T-helper 1 cell treated with Interleukin-12 subunit alpha and Interleukin-12 subunit beta and Interleukin-4 antibody, amounts not matched to agents 30 μg/mL and 1 μg/mL, for 36 hours (primary cell): Measurements from ENCODE around the gene GSAP.

Experiments
- H3K27ac Mint-ChIP-seq: one replicate; pipeline ENCODE4 v1.8.0; 2021; ENCODE audit warnings: mild to moderate bottlenecking, mixed read lengths
- H3K27me3 Mint-ChIP-seq: one replicate; pipeline ENCODE4 v1.8.0; 2021; ENCODE audit warnings: low read depth, mixed read lengths
- H3K36me3 Mint-ChIP-seq: one replicate; pipeline ENCODE4 v1.8.0; 2021; ENCODE audit warnings: low read depth, mixed read lengths
- H3K4me1 Mint-ChIP-seq: one replicate; pipeline ENCODE4 v1.8.0; 2021; ENCODE audit warnings: low read depth, mixed read lengths
- H3K4me3 Mint-ChIP-seq: one replicate; pipeline ENCODE4 v1.8.0; 2021; ENCODE audit warnings: mild to moderate bottlenecking, moderate library complexity, mixed read lengths
- H3K9me3 Mint-ChIP-seq: one replicate; pipeline ENCODE4 v1.8.0; 2021; ENCODE audit warnings: mixed read lengths

GSAP gene

DNA sequence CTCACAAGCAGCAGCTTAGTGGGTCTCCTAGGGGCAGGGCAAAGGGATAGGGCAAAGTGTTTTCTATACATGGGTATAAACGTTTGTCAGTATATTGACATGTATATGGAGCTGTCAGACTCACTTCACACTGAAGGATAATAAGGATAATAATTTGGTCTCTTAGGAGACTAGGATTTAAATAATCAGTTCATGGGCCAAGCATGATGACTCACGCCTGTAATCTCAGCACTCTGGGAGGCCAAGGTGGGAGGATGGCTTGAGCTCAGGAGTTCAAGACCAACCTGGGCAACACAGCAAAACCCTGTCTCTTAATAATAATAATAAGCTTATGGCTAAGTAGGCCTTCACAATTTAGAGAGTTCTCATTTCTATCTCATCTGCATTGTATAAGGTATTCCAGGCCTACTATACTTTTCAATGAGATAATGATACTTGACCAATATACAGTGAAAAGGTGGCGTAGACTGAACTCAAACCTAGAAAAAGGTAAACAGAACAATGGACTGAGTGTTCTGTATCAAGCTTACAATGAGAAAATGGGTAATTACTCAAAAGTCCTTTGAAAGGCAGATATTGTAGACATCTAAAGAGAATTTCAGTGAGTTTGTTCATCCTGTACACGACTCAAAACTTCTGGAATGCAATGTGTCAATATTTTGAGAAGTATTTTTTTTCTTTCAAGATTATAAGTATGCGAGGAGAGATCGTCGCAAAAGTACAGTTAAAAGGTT, 7.0 kb downstream of the GSAP start:
- Mint-ChIP-seq H3K27ac (no peak overlapping the region), H3K4me1 (no peaks in the 10 kb centered on the region), H3K27me3 (peaks cover 13% of the 10 kb centered on the region), H3K36me3 (peaks cover 2% of the 10 kb centered on the region), H3K4me3 (no peak overlapping the region), H3K9me3 (no peaks in the 10 kb centered on the region)

DNA sequence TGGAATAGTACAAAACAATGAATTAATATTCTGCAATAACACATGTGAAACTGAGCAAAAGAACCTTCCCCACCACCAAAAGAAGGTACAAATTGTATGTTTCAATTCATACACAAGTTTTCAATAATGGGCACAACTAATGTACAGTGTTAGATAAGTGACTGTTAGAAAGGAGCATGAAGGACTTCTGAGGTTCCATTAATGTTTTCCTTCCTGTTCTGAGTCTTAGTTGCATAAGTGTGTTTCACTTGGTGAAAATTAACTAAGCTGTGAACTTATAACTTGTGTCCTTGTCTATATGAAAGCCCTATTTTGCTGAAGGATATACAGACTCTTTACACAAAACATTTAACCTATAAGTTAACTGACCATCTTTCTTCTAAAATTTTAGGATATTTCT, 8.2 kb downstream of the GSAP start:
- no peaks in the 10 kb centered on the region for H3K9me3 Mint-ChIP-seq
- H3K27ac Mint-ChIP-seq = no peak overlapping the region
- peaks cover 12% of the 10 kb centered on the region for H3K27me3 Mint-ChIP-seq
- H3K4me1 Mint-ChIP-seq = no peaks in the 10 kb centered on the region
- no peak overlapping the region for H3K4me3 Mint-ChIP-seq
- H3K36me3 Mint-ChIP-seq = peaks cover 2% of the 10 kb centered on the region

- H3K27ac Mint-ChIP-seq = no peak overlapping the region
Observed at GRCh38 chr7:77406421-77406820, 9.7 kb downstream of the GSAP start.

GRCh38 chr7:77404641-77405040, 11.5 kb downstream of the GSAP start:
- H3K4me3 Mint-ChIP-seq = no peak overlapping the region
- no peaks in the 10 kb centered on the region for H3K9me3 Mint-ChIP-seq
- H3K36me3 Mint-ChIP-seq = peaks cover 4% of the 10 kb centered on the region
- no peak overlapping the region for H3K27ac Mint-ChIP-seq
- H3K27me3 Mint-ChIP-seq = peaks cover 13% of the 10 kb centered on the region
- no peaks in the 10 kb centered on the region for H3K4me1 Mint-ChIP-seq

More at GRCh38 chr7:77406421-77406820, 9.7 kb downstream of the GSAP start:
- H3K27me3 Mint-ChIP-seq = peaks cover 5% of the 10 kb centered on the region
- no peaks in the 10 kb centered on the region for H3K4me1 Mint-ChIP-seq
- no peaks in the 10 kb centered on the region for H3K9me3 Mint-ChIP-seq
- H3K4me3 Mint-ChIP-seq = no peak overlapping the region
- H3K36me3 Mint-ChIP-seq = peaks cover 2% of the 10 kb centered on the region

DNA sequence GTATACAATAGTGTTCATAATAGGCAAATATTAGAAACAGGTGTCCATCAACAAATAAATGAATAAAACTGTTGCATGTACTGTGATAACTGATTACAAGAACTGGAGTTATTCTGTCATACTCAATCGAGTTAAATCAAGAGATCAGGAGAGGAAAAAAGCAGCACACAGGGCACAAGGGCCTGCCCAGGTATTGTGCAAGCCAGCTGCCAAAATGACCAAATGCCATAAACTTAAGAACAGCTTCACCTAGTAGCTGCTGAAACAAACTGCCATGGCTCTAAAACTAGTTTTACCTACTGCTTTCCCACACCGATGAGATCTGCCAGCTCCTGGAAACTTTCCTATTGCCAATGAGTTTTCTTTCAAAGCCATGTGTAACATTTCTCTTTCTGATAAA, 12.2 kb downstream of the GSAP start:
- Mint-ChIP-seq H3K27ac (no peak overlapping the region), H3K27me3 (peaks cover 13% of the 10 kb centered on the region), H3K36me3 (peaks cover 5% of the 10 kb centered on the region), H3K4me1 (no peaks in the 10 kb centered on the region), H3K4me3 (no peak overlapping the region), H3K9me3 (no peaks in the 10 kb centered on the region)

DNA sequence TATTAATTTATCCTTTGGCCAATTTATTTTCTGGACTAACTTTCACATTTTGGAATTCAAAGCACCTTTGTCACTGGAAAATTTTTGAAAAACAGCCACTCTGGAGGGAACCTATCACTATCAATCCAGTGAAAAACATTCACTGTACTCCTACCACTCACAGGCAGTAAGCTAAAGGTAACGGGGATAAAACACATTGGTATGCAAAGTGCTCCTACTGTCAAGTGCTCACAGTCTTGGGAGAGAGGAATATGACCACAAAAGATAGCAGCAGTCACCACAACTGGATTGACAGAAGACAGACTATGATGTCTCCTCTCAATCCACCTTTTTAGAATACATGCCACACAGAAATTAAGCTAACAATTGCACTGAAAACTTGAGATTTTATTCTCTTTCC, 13.3 kb downstream of the GSAP start:
- Mint-ChIP-seq H3K27ac (no peak overlapping the region), H3K9me3 (no peaks in the 10 kb centered on the region), H3K4me1 (no peaks in the 10 kb centered on the region), H3K36me3 (peaks cover 5% of the 10 kb centered on the region), H3K27me3 (peaks cover 13% of the 10 kb centered on the region), H3K4me3 (no peak overlapping the region)

DNA sequence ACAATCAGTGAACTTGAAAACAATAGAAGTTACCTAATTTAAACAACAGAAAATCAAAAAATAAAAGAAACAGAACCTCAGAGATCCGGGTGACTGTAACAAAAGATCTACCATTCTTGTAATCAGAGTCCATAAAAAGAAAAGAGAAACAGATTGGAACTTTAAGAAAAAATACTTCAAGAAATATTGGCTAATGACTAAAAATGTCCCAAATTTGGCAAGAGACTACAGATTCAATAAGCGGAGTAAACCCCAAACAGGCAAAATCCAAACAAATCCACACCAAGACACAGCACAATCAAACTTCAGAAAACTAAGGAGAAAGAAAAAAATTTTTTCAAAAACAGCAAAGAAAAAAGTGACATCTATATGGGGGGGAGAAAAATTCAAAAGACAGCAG, 15.1 kb downstream of the GSAP start:
- Mint-ChIP-seq H3K36me3 (peaks cover 10% of the 10 kb centered on the region), H3K27ac (no peak overlapping the region), H3K9me3 (no peaks in the 10 kb centered on the region), H3K27me3 (peaks cover 13% of the 10 kb centered on the region), H3K4me1 (no peaks in the 10 kb centered on the region), H3K4me3 (no peak overlapping the region)

- Mint-ChIP-seq H3K4me1 (no peaks in the 10 kb centered on the region), H3K4me3 (no peak overlapping the region), H3K27ac (no peak overlapping the region), H3K36me3 (peaks cover 13% of the 10 kb centered on the region), H3K27me3 (peaks cover 13% of the 10 kb centered on the region), H3K9me3 (peaks cover 3% of the 10 kb centered on the region)
Observed at GRCh38 chr7:77399816-77400215, 16.3 kb downstream of the GSAP start.

DNA sequence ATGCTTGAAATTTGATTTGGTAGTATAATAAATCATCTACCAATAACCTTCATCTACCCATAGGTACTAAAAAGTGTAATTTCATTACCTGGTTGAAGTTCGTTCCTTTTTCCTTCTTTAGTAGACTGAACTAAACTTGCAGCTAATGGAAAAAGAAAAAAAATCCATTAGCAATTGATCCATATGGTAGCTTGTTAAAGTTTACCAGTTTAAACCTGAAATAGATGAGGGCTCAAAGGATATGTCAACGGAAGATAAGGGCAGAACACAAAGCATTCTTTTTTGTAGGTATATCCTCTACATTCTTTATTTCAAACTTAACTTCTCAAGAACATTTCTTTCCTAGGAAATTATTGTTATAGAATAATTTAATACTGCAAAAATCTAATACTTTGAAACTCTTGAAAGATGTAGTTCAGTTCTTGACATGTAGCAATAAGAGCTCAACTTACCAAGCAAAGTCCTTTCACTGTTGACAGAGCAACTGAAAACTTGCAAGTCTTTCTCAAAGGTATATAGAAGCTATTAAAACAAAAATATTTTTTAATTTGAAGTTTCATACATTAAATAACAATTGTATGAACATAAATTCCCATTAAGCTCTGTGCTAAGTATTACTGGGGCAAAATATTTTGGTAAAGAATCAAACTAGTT, 19.1 kb downstream of the GSAP start:
- H3K27ac Mint-ChIP-seq = no peak overlapping the region
- H3K4me3 Mint-ChIP-seq = no peak overlapping the region
- H3K36me3 Mint-ChIP-seq = peaks cover 22% of the 10 kb centered on the region
- peaks cover 14% of the 10 kb centered on the region for H3K4me1 Mint-ChIP-seq
- peaks cover 3% of the 10 kb centered on the region for H3K9me3 Mint-ChIP-seq
- H3K27me3 Mint-ChIP-seq = peaks cover 9% of the 10 kb centered on the region

DNA sequence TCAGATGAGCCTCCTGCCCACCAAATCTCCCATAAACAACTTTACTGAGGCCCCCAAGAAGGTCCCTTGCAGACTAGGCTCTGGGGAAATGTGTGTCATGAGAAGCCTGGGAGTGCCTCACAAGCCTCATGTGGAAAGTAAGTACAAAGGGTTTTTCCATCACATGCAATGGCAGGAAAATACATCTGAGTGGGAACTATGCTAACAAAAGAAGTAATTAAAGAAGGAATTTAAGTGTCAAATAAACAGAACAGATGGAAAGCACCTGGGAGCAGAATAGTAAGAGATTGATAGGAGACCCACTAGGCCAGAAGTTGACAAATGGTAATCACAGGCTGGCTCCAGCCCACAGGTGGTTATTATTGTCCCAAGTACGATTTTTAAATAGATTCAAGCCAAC, 20.5 kb downstream of the GSAP start:
- H3K36me3 Mint-ChIP-seq = peaks cover 22% of the 10 kb centered on the region
- H3K4me1 Mint-ChIP-seq = peaks cover 14% of the 10 kb centered on the region
- no peak overlapping the region for H3K4me3 Mint-ChIP-seq
- H3K27ac Mint-ChIP-seq = no peak overlapping the region
- peaks cover 3% of the 10 kb centered on the region for H3K27me3 Mint-ChIP-seq
- peaks cover 3% of the 10 kb centered on the region for H3K9me3 Mint-ChIP-seq

GRCh38 chr7:77393954-77394353, 22.2 kb downstream of the GSAP start:
- Mint-ChIP-seq H3K4me3 (no peak overlapping the region), H3K27me3 (no peaks in the 10 kb centered on the region), H3K9me3 (peaks cover 3% of the 10 kb centered on the region), H3K4me1 (peaks cover 14% of the 10 kb centered on the region), H3K27ac (no peak overlapping the region), H3K36me3 (peaks cover 17% of the 10 kb centered on the region)

- peaks cover 14% of the 10 kb centered on the region for H3K4me1 Mint-ChIP-seq
- peaks cover 17% of the 10 kb centered on the region for H3K36me3 Mint-ChIP-seq
- H3K27me3 Mint-ChIP-seq = no peaks in the 10 kb centered on the region
- peak overlapping the region; percentile 8 for H3K27ac Mint-ChIP-seq
- no peak overlapping the region for H3K4me3 Mint-ChIP-seq
- H3K9me3 Mint-ChIP-seq = peaks cover 3% of the 10 kb centered on the region
Observed at GRCh38 chr7:77393261-77393660, 22.9 kb downstream of the GSAP start.

DNA sequence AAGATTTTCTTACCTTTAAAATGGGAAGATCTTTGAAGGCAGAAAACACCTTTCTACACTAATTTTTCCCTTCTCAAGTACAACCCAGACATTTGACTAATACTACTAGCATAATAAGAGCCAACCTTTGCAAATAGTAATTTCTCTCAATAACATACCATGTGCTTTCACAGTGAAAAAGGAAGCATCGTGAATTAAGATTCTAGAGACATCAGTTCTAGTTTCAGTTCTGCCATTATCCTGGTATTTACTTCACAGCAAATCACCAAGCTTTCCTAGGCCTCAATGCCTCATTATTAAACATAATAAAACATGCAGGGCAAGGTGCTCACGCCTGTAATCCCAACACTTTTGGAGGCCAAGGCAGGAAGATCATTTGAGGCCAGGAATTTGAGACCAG, 24.9 kb downstream of the GSAP start:
- peaks cover 15% of the 10 kb centered on the region for H3K36me3 Mint-ChIP-seq
- H3K27ac Mint-ChIP-seq = no peak overlapping the region
- no peak overlapping the region for H3K4me3 Mint-ChIP-seq
- H3K4me1 Mint-ChIP-seq = peaks cover 20% of the 10 kb centered on the region
- H3K9me3 Mint-ChIP-seq = peaks cover 3% of the 10 kb centered on the region
- H3K27me3 Mint-ChIP-seq = no peaks in the 10 kb centered on the region

DNA sequence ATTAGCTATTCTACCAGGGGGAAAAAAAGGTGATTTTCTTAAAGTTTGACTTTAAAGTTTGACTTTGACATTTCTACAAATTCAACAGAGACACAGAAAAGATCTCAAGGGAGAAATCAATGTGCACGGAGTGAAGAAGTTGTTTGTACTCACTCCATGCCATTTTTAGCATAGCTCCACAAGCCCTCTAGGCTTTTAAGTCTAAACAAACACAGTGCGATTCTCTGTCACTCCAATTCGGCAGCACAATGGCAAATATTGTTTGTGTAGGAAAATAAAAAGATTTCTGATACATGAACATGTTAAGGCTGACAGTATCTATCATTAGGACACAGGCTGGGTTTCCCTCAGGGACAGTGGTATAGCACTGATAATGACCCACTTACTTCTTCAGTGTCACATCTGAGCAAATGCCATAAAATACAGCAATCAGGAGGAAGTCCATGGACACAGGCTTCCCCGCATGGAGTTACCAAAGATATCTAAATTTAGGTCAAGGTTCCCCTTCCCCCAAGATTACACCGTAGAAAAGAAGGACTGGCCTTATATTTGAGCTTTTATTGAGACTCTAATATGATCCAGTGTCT, 28.0 kb downstream of the GSAP start:
- no peaks in the 10 kb centered on the region for H3K27me3 Mint-ChIP-seq
- H3K27ac Mint-ChIP-seq = no peak overlapping the region
- no peak overlapping the region for H3K4me3 Mint-ChIP-seq
- H3K4me1 Mint-ChIP-seq = peaks cover 11% of the 10 kb centered on the region
- no peaks in the 10 kb centered on the region for H3K9me3 Mint-ChIP-seq
- peaks cover 14% of the 10 kb centered on the region for H3K36me3 Mint-ChIP-seq

DNA sequence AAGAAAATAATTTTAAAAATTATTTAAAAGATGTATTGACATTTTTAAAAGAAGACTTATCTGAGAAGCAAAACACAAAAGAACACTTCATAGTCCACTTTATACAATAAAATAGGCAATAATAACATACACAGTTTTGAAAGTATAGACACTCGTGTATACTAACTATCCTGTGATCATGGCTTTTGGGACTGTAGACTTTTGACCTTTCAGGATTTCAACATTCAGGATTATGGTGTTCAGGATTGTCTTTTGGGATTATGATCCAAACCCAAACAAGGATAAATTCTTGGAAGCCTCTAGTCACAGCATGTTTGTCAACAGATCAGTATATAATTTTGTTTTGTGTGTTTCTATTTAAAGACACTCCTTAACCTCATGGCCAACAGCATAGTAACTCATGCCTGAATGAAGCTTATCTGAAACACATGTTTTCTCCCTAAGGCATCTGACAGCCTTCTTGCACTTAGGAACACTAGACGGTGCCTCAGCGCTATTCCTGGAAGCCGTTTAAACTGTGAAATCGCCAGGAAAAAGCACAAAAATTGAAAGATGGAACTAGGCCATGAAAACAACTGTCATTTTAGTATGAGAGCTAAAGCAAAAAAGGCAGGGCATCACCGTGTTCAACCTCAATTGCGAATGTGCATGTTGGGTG, 29.9 kb downstream of the GSAP start:
- Mint-ChIP-seq H3K4me1 (peaks cover 6% of the 10 kb centered on the region), H3K4me3 (no peak overlapping the region), H3K9me3 (no peaks in the 10 kb centered on the region), H3K27me3 (no peaks in the 10 kb centered on the region), H3K36me3 (peaks cover 13% of the 10 kb centered on the region), H3K27ac (no peak overlapping the region)
